PC-3 (cell line): Measurements from ENCODE around the gene SPG11.

ENCODE experiments used
- CTCF ChIP-seq: fragments of 300-600 bp; sonication (generic); conservative IDR thresholded peaks from 2 replicates; pipeline ENCODE4 v1.5.1; 2017; ENCODE audit warnings: antibody characterized with exemption, low read depth, mild to moderate bottlenecking, low read length
- EZH2 ChIP-seq: fragments of 300-600 bp; sonication (generic); IDR thresholded peaks from one replicate; pipeline ENCODE4 v1.6.1; 2017; ENCODE audit warnings: antibody characterized with exemption, mild to moderate bottlenecking, low read length; ENCODE audit not compliant: unreplicated experiment
- EZH2phosphoT487 ChIP-seq: fragments of 300-600 bp; sonication (generic); IDR thresholded peaks from 2 replicates; pipeline ENCODE4 v1.6.1; 2018; ENCODE audit warnings: mild to moderate bottlenecking, antibody characterized with exemption, low read length, borderline replicate concordance

- TF ChIP-seq EZH2, result no peak
- no peak for TF ChIP-seq CTCF
- TF ChIP-seq EZH2phosphoT487, result no peak
These were observed 95.1 kb downstream of the SPG11 start for GRCh38 chr15:44568338-44568737.
